GM12878 (cell line): ENCODE measurements around the gene C4orf17.

Experiments used
- CREM ChIP-seq: IDR thresholded peaks from 2 replicates; pipeline ENCODE4 v1.6.1; 2014; ENCODE audit warnings: antibody characterized with exemption, low read depth
- CTCF ChIP-seq, 3 experiments: IDR thresholded peaks in 2 of 3; conservative IDR thresholded peaks in 1 of 3; 2 replicates each; pipeline ENCODE4 v1.5.1; 2011; ENCODE audit warnings: low read depth in 3 of 3, low read length in 3 of 3, mild to moderate bottlenecking in 3 of 3, control low read depth in 2 of 3, moderate library complexity in 2 of 3, inconsistent platforms in 1 of 3, mixed read lengths in 1 of 3; ENCODE audit not compliant: control insufficient read depth in 2 of 3, insufficient read depth in 1 of 3; ENCODE audit errors: extremely low read depth in 1 of 3
- E2F8 ChIP-seq: fragments of 450-650 bp; IDR thresholded peaks from 2 replicates; pipeline ENCODE4 v1.6.1; 2018; ENCODE audit warnings: mild to moderate bottlenecking, low read depth, moderate library complexity; ENCODE audit not compliant: partially characterized antibody
- MYC ChIP-seq: IDR thresholded peaks from 2 replicates; pipeline ENCODE4 v1.6.1; 2011; ENCODE audit warnings: mild to moderate bottlenecking, low read length, moderate library complexity, inconsistent platforms; ENCODE audit not compliant: insufficient read depth, insufficient replicate concordance, insufficient read length, severe bottlenecking
- NRF1 ChIP-seq: conservative IDR thresholded peaks from 2 replicates; pipeline ENCODE4 v1.6.1; 2011; ENCODE audit warnings: mild to moderate bottlenecking, low read depth, low read length, improper control_type of control experiment
- PAX5 ChIP-seq: IDR thresholded peaks from 2 replicates; pipeline ENCODE4 v1.6.1; 2011; ENCODE audit warnings: low read depth, low read length, borderline replicate concordance
- POLR2AphosphoS5 ChIP-seq: IDR thresholded peaks from 2 replicates; pipeline ENCODE4 v1.6.1; 2011; ENCODE audit warnings: mild to moderate bottlenecking, low read length, inconsistent platforms
- SPI1 ChIP-seq: IDR thresholded peaks from 2 replicates; pipeline ENCODE4 v1.6.1; 2011; ENCODE audit warnings: low read depth, mild to moderate bottlenecking, low read length, moderate library complexity, borderline replicate concordance; ENCODE audit not compliant: insufficient read depth
- SREBF1 ChIP-seq: IDR thresholded peaks from 2 replicates; pipeline ENCODE4 v1.6.1; 2012; ENCODE audit warnings: mild to moderate bottlenecking, low read length
- TCF3 ChIP-seq: IDR thresholded peaks from 2 replicates; pipeline ENCODE4 v1.6.1; 2012; ENCODE audit warnings: low read depth, mild to moderate bottlenecking, low read length, borderline replicate concordance; ENCODE audit not compliant: insufficient read depth
- ZBTB40 ChIP-seq: fragments of 450-650 bp; IDR thresholded peaks from 2 replicates; pipeline ENCODE4 v1.6.1; 2016; ENCODE audit warnings: mild to moderate bottlenecking, moderate library complexity, borderline replicate concordance

- TF ChIP-seq SREBF1 (no peak), PAX5 (no peak), ZBTB40 (no peak), MYC (no peak), POLR2AphosphoS5 (no peak), CTCF (IDR thresholded peaks at IDR 0.05 in 2 of 3, conservative IDR thresholded peaks at IDR 0.05 in 1 of 3; ENCODE audit: control insufficient read depth in 2 of 3, extremely low read depth in 1 of 3, insufficient read depth in 1 of 3, low read depth in 3 of 3, low read length in 3 of 3) (no peak), TCF3 (no peak), NRF1 (no peak), SPI1 (no peak), E2F8 (no peak), CREM (no peak)
Observed at GRCh38 chr4:99586322-99586721, 75.5 kb downstream of the C4orf17 start.
